Endometrial microvascular endothelial cells (primary cell): Measurements from ENCODE around the gene CCM2L. TPM values are rescaled to one million over a fixed set of nuclear protein-coding genes. Genes with fewer than 3 reads are reported as not detected.

Experiments
- in situ Hi-C: cut with HindIII; loops from 2 replicates; pipeline ENCODE4 v1.10.0; 2017; ENCODE audit warnings: low sequenced_read_pairs, low pct_unique_long_range_greater_than_20kb; ENCODE audit errors: inconsistent ontology term
- total RNA-seq: library from RNA; depleted of rRNA; stranded (reverse); fragments of >200 nt; gene quantifications from one replicate; pipeline ENCODE4 v1.2.3, GENCODE V29; 2015; ENCODE audit errors: inconsistent ontology term

The CCM2L gene
- total RNA-seq, 1 donor from 2014 or later = 13.1 TPM

DNA sequence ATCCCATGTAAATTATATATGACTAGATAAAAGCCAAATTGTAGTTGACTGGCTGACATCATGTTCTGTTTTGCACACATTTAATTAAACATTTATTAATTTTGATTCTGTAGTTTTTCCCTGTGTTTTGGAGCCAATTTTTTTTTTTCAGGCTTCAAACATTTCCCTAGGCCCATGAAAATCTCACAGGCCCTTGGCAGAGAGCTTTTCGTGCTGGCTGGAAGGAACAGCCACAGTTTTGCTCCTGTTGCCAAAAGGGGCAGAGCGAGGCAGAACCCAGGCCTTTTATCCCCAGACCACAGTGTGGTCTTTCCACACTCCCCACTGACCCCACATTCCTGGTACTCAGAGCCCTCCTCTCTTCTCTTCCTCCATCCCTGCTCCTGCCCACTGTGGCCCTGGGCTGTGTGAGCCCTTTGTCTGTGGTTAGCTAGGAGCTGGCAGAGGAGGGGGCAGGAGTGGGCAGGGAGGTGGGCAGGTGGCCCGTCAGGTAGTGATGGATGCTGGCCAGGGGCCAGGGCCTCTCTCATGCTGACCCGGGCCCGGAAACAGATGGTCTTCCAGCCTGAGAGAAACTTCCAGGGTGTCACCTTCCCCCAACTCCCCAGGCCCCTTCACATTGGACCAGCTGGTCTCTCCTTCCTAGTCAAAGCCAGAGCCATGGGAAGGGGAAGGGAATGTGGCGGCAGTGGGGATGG, 19.4 kb upstream of the CCM2L start:
- in situ Hi-C loops = no loop called here

DNA sequence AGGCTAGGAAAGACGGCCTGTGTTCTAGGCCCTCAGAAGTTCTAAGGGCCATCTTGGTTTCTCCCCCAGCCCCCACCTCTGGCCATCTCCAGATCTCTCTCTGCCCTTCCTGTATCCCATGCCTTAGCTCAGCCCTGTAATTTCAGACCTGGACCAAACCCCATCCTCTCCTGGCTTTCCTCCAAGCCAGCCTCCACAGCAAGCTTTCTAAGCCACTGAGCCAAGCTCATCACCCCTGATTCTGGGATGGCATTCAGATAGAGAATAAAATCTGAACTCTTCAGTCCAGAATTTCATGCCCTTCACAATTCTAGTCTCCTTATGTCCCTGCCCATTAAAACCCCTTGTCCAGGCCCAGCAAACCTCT, 18.9 kb upstream of the CCM2L start:
- in situ Hi-C loops = no loop called here

DNA sequence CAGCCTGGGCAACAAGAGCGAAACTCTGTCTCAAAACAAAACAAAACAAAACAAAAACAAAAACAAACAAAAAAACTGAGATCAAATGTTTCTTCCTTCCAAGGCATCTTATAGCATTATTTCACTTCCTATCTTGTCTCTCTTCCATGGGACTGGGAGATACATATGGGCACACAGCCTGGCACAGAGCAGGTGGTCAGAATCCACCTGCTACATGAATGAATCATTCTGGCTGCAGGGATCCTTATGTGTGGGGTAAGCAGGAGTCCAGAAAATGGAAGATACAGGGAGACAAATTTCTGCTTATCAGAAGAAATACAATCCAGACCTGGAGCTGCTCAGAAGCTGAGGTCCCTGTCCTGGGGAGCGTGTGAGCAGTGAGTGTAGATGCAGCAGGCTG, 18.2 kb upstream of the CCM2L start:
- in situ Hi-C loops = no loop called here

DNA sequence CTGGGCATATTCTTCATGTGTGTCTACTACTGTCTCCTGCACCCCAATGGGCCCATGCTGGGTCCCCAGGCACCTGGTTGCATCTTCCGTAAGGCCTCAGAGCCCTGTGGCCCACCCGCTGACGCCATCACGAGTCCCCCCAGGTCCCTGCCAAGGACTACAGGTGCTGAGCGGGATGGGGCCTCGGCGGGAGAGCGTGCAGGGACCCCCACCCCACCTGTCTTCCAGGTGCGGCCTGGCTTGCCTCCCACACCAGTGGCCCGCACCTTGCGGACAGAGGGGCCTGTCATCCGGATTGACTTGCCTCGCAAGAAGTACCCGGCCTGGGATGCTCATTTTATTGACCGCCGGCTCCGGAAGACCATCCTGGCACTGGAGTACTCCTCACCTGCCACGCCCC, 13.2 kb upstream of the CCM2L start:
- in situ Hi-C loops = no loop called here

DNA sequence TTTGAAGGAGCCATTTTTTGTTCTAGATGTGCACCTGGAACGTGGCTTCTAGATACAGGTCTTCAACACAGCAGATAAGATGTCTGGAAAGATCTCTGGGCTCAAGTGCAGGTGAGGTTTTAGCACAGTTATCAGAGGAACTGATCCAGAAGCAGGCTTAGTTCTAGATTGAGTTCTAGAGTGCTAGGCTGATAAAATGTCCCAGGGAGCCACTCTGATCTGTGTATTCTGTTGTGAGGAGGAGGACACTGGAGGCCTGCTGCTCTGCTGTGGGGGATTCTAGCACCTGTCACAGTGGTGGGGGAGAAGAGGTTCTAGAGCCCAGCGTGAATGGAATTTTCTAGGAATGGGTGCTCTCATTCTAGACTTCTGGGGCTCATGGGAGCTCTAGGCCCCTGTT, 12.0 kb upstream of the CCM2L start:
- in situ Hi-C loops = no loop called here

DNA sequence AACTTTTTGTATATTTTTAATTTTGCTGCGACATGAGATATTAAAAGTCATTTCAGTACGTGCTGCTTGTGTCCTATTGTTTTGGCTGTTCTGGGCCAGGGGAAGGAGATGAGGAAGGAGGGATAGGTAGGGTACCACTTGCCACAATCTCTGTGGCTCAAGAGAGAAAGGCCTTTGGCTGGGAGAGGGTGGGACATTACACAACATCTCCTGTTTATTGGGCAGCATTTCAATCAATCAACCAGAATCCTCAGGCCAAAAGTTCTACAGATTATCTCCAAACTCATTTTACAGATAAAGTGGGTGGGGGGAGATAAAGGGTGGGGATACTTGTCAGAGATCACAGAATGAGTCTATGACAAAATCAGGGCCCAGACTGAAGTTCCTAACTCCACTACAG, 6.9 kb upstream of the CCM2L start:
- in situ Hi-C loops = no loop called here

DNA sequence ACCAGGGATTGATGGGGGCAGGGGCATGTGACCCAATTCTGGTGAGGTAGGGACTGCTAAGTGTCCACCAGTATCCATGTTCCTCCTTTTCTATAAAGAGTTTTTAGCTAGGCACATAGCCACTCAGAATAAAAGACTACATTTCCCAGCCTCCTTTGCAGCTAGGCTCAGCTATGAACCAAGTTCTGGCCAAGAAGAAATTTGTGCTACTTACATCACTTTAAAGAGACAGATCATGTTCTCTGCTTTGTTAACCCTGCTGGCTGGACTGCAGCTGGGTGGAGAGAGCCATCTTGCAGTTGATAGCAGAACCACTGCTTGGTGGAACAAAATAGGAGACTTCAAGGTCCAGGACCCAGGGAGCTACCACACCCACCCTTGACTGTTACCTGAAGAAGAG, 5.3 kb upstream of the CCM2L start:
- in situ Hi-C loops = no loop called here

DNA sequence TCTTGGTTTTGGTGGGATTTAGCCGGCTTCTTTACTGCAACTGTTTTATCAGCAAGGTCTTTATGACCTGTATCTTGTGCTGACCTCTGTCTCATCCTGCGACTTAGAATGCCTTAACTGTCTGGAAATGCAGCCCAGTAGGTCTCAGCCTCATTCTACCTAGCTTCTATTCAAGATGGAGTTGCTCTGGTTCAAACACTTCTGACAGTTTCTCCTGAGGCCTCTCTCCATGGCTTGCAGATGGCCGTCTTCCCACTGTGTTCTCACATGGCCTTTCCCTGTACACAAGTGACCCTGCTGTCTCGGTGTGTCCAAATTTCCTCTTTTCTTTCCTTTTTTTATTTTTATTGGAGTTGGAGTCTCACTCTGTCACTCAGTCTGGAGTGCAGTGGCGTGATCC, 4.2 kb upstream of the CCM2L start:
- in situ Hi-C loops = no loop called here

DNA sequence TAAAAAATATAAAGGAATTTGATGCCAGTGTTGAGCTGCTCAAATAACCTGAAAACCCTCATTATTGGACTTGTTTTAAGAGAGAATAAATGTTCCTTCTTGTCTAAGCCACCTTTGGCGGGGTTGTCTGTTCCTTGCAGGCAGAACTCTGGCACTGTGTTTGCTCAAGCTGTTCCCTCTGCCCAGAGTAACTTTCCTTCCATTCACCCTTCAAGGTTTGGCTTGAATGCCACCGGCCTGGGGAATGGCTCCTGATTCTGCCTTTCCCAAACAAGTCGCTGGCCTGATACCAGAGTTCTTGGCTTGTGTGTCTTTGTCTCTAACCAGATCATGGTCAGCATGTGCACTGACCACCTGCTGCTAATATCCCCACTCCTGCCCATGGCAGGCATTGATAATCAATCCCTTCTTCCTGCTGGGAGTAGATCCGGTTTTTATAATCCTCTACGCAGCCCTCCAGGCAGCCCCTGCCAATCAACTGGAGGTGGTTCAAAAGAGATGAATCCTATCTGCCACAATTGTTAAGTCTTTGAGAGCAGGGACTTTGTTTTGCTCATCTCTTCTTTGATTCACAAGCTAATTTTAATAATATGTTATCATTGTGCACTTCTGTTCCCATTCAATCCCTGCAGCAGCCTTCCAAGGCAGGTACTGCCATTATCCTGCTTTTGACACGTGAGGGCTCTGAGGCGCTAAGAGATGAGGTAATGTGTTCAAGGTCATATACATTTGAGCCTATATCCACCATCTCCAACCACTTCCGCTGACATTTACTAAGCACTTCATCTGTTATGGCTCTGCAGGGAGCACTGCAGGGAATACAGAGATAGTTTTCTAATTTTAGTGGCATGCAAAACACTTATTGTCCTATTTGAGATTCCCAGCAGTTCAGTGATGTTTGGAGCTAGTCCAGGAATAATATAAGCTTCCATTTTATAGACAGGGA, 3.1 kb upstream of the CCM2L start:
- in situ Hi-C loops = no loop called here

DNA sequence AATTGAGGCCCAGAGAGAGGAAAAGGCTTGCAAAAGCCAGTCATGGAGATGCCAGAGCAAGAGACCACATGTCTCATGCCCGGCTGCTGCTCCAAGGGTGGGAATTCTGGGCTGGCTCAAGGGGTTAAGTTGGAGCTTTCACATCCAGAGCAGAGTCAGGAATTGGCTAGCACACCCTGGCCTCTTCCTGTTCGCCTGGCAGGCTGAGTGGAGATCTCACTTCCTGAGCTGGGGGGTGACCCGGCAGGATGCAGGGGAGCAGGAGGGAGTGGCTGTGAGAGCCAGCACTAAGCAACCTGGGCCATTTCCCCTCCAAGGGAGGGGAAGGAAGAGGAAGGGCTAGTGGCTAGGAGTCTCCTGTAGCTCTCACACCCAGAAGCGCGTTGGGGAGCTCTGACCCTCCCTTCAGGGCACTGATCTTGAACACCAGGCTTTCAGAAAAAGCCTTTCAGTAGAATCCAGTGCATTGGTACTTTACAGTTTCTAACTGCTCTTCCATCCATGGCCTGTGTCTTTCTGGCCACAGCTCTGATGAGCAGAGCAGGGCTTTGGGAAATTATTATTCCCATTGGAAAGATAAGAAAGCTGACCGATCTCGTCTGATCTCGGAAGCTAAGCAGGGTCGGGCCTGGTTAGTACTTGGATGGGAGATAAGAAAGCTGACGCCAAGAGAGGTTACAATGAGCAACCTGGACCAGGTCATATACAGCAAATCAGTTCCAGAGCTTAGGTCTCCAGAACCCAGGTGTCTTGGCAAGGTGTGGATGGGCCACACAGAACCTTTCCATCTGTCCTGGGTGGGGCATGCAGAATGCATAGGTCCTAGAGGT, 2.2 kb upstream of the CCM2L start:
- in situ Hi-C loops = no loop called here

DNA sequence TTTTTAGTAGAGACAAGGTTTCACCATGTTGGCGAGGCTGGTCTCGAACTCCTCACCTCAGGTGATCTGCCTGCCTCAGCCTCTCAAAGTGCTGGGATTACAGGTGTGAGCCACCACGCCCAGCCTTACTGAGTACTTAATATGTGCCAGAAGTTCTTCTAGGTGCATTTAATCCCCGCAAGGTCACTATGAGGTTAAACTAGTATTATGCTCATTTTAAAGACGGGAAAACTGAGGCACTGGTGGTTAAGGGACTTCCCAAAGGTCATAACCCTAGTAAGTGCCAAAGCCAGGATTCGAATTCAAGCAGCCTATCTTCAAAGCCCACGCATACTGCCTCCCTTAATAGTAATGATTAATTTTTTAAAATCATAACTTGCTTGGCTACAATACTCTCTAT, 674 bp upstream of the CCM2L start:
- in situ Hi-C loops = no loop called here

DNA sequence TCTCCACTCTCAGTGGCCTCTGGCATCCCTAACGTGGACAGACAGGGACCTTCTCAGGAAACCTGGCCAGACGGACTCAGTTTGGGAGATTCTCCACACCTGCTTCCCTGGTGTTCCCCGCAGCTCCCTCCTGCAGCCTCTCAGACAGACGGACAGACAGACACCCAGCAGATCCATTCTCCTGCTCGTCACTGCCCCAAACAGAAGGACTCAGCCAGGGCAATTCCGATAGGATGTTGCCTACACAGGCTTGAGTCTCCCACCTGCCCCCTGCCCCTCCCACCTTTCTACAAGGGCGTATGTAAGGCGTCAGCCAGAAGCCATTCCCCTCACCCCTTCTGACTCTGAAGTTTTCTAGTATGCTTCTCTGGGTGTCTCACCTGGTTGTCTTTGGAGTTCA, 428 bp downstream of the CCM2L start:
- in situ Hi-C loops = no loop called here

DNA sequence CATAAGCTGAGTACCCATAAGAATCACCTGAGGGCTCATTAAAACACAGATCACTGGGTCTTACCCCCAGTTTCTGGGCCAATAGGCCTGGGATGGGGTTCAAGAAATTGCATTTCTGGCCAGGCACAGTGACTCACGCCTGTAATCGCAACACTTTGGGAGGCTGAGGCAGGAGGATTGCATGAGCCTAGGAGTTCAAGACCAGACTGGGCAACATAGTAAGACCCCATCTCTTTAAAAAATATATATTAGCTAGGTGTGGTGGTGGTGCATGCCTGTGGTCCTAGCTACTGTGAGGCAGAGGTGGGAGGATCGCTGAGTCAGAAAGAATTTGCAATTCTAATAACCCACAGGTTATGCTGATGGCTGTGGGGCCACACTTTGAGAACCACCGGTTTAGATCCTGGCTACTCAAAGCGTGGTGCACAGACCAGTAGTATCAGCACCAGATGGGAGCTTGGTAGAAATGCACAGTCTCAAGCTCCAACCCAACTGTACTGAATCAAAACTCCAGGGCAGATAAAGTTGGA, 2.0 kb downstream of the CCM2L start:
- in situ Hi-C loops = no loop called here

DNA sequence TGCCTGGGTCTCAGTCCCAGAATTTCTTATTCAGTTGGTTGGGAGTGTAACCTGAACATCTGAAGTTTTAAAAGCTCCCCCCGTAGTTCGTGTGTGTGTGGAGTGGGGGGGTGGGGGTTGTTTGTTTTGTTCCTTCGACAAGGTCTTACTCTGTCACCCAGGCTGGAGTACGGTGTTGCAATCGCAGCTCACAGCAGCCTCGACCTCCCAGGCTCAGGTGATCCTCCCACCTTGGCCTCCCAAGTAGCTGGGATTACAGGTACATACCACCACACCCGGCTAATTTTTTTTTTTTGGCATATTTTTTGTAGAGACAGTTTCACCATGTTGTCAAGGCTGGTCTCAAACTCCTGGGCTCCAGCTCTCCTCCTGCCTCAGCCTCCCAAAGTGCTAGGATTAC, 3.1 kb downstream of the CCM2L start:
- in situ Hi-C loops = no loop called here

DNA sequence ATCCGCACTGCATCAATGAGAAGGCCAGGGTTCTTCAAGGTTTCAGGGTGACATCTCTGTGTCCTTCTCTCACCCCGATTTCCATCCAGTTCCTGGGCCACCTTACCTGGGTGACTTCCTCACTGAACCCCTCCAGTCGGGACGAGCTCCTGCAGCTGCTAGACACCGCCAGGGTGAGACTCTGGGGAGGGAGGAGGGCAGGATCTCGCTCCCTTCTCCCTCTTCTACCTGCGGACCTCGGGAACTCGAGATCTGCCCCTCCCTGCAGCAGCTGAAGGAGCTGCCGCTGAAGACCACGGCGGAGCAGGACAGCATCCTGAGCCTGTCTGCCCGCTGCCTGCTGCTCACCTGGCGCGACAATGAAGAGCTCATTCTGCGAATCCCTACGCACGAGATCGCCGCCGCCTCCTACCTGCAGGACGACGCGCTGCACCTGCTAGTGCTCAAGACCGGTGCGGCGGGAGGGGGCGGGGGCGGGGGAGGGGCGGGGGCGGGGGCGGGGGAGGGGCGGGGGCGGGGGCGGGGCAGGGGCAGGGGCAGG, 7.5 kb downstream of the CCM2L start:
- in situ Hi-C loops = no loop called here

DNA sequence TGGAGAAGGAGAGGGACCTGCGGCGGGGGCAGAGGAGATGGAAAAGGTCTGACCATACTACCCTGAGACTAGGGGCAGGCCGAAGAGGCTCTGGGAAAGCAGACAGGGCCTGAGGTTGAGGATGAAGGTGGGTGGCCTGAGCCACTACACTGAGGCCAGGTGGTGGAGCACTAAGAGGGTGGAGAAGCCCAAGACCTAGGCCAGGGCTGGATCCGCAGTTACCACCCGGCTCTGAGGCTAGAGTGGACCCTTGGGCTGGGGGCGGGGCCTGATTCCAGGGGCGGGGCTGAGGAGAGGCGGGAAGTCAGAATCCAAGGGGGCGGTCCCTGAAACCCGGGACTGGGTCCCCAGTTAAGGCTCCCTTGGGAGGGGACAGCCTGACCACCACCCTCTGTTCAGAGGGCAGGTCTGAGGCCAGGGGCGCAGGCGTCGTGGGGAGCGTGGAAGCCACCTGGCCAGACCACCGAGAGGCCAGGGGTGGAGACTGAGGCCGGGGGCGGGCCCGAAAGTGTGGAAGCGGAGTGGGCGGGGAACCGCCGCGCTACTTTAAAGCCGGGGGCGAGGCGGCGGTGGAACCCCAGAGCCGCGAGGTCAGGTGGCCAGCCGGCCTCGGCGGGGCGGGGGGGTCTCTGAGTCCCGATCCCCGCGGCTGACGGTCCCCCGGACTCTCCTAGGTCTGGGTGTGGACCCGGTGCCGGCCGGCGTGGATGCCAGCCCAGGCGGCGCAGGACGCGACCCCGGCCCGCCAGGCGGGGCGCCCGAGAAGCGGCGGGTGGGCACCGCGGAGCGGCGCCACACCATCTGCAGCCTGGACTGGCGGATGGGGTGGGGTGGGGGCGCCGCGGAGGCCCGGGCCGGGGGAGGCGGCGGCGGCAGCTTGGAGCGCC, 8.3 kb downstream of the CCM2L start:
- in situ Hi-C loops = no loop called here

DNA sequence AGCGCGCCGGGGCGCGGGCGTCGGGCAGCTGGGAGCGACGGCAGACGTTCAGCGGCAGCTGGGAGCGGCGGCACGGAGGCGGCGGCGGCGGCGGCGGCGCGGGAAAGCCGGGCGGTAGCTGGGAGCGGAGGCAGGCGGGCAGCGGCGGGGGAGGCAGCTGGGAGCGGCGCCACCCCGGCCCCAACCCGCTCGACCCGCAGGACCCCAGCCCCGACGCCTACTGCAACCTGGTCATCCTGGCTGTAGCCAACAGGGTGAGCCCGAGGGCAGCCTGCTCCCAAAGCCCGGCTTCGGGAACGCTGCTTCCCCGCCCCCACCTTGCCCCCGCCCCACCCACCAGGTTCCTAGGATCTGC, 8.9 kb downstream of the CCM2L start:
- in situ Hi-C loops = no loop called here
